ENCODE results near the gene INO80C. TPM values are rescaled to one million over a fixed set of nuclear protein-coding genes. Genes with fewer than 3 reads are reported as not detected.

INO80C gene
- total RNA-seq, 5 donors from 2014 or later (not counting 1 experiment from before 2014, with no cell fraction given) = 19.3 to 29.5 (median 23.1) TPM

DNA sequence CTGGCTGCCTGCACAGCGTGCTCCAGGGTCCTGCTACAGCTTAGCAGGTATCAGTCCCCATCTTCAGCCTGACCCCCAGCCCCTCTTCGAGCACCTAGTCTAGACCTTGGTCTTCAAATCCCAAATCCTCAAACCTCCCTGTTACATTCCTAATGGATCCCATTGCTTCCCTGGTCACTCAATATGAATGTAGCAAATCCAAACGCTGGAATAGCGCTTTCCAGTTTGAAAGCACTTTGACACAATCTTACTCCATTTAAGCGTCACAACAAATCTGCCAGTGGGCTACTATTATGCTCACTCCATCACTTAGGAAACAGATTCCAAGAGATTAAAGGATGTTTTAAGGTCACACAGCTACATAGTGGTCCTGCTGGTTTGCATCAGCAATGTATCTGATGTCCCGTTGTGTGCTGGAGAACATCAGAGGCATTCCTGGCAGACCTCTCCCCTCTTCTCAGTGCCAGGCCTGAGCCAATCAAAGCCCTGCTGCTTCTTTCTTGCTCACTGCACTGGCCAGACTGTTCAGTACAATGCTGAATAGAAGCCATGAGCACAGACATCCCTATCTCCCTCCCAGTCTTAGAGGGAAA is 11.1 kb upstream of the INO80C start:
- ChIA-PET CTCF (no interaction called here), POLR2A (interaction anchor here in 1 of 2 donors (0.6 kb wide), 1 partner anchor 13 kb away, joined by 10 read pairs; no protein-coding TSS in a partner anchor)
- WGBS (ENCODE audit: insufficient coverage) = 83% methylated on average over 6 of the region's 6 CpGs
- no peak overlapping the region for H3K27ac ChIP-seq (ENCODE audit: low read length)
- H3K27me3 ChIP-seq (replicated peaks in 1 of 2; ENCODE audit: control insufficient read depth in 2 of 2, extremely low read depth in 1 of 2, insufficient read depth in 2 of 2, low read length in 1 of 2) = peaks cover 0 to 3% of the 10 kb centered on the region in 2 experiments
- Mint-ChIP-seq H3K4me3 (no peak overlapping the region), H3K36me3 (no peaks in the 10 kb centered on the region), H3K4me1 (peaks cover 0 to 1% (median 0%) of the 10 kb centered on the region in 3 donors), H3K9me3 (no peaks in the 10 kb centered on the region), H3K27me3 (peaks cover under 1 to 7% of the 10 kb centered on the region in 2 donors), H3K27ac (no peak overlapping the region)
- H3K36me3 ChIP-seq (ENCODE audit: control insufficient read depth in 2 of 2, extremely low read depth in 1 of 2, insufficient read depth in 1 of 2, low read length in 1 of 2) = no peaks in the 10 kb centered on the region
- no peak for DNase-seq
- H3K4me3 ChIP-seq (ENCODE audit: control insufficient read depth in 1 of 2, extremely low read depth in 1 of 2, low read length in 1 of 2) = no peak overlapping the region
- H3K9me3 ChIP-seq = no peaks in the 10 kb centered on the region
- H3K4me1 ChIP-seq (ENCODE audit: control insufficient read depth in 1 of 2, extremely low read depth in 1 of 2, insufficient read depth in 2 of 2, low read length in 2 of 2) = no peaks in the 10 kb centered on the region
- no peak for ATAC-seq (replicated peaks in 1 of 4)

DNA sequence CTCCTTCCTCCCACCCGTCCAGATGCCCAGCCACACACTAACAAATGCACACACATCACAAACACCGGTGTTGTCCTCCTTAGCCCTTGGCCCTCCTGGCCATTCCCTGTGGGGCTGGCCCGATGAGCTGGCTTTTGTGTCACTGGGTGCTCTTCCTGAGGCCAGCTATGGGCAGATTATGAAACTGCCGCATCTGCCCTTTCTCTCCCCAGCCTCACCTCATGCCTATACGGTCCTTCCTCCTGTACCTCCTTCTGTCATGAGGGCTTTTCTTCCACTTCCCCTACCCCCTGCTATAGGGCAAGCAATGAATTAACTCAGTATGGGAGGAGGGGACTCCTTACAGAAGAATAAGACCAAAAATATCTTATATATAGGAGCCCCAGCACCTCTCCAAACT is 10.3 kb upstream of the INO80C start:
- H3K27ac Mint-ChIP-seq = no peak overlapping the region
- 63% methylated on average over 2 of the region's 5 CpGs for WGBS (ENCODE audit: insufficient coverage)

DNA sequence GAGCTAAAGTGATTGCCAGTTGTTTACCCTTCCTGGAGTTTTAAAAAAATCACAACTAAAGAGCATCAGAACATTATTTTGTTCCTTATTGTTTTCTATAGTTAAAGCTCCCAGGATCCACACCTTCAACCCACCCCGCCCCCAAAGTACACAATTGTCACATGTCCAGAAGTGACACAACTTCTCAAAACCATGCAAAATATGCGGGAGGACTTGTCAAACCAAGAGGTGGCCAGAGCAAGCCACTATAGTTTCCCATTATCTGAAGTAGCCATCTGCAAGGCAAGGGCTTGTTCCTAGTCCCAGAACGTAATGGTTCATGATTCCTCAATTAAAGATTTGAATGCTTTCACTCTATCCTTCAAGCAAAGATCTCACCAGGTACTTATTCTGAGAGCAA is 9.9 kb upstream of the INO80C start:
- Mint-ChIP-seq H3K27ac (no peak overlapping the region), H3K4me3 (no peak overlapping the region), H3K27me3 (peaks cover 3 to 7% of the 10 kb centered on the region in 2 donors), H3K4me1 (peaks cover 0 to 1% (median 0%) of the 10 kb centered on the region in 3 donors), H3K36me3 (no peaks in the 10 kb centered on the region), H3K9me3 (no peaks in the 10 kb centered on the region)
- Histone ChIP-seq H3K27me3 (replicated peaks in 1 of 2; ENCODE audit: control insufficient read depth in 2 of 2, extremely low read depth in 1 of 2, insufficient read depth in 2 of 2, low read length in 1 of 2) (no peaks in the 10 kb centered on the region), H3K27ac (ENCODE audit: low read length) (no peak overlapping the region), H3K36me3 (ENCODE audit: control insufficient read depth in 2 of 2, extremely low read depth in 1 of 2, insufficient read depth in 1 of 2, low read length in 1 of 2) (no peaks in the 10 kb centered on the region), H3K4me1 (ENCODE audit: control insufficient read depth in 1 of 2, extremely low read depth in 1 of 2, insufficient read depth in 2 of 2, low read length in 2 of 2) (no peaks in the 10 kb centered on the region), H3K4me3 (ENCODE audit: control insufficient read depth in 1 of 2, extremely low read depth in 1 of 2, low read length in 1 of 2) (no peak overlapping the region), H3K9me3 (no peaks in the 10 kb centered on the region)
- WGBS (ENCODE audit: insufficient coverage) = 88% methylated on average over 3 of the region's 3 CpGs
- DNase-seq (no peak), ATAC-seq (replicated peaks in 1 of 4) (no peak)
- CTCF ChIA-PET = no interaction called here
- POLR2A ChIA-PET = no interaction called here

More for the DNA sequence above, 10.3 kb upstream of the INO80C start:
- no peaks in the 10 kb centered on the region for H3K4me1 ChIP-seq (ENCODE audit: control insufficient read depth in 1 of 2, extremely low read depth in 1 of 2, insufficient read depth in 2 of 2, low read length in 2 of 2)
- no peak overlapping the region for H3K4me3 Mint-ChIP-seq
- ChIA-PET CTCF (no interaction called here), POLR2A (no interaction called here)
- peaks cover 3 to 7% of the 10 kb centered on the region in 2 donors for H3K27me3 Mint-ChIP-seq
- H3K36me3 Mint-ChIP-seq = no peaks in the 10 kb centered on the region
- no peak overlapping the region for H3K4me3 ChIP-seq (ENCODE audit: control insufficient read depth in 1 of 2, extremely low read depth in 1 of 2, low read length in 1 of 2)
- H3K27me3 ChIP-seq (replicated peaks in 1 of 2; ENCODE audit: control insufficient read depth in 2 of 2, extremely low read depth in 1 of 2, insufficient read depth in 2 of 2, low read length in 1 of 2) = no peaks in the 10 kb centered on the region
- no peaks in the 10 kb centered on the region for H3K36me3 ChIP-seq (ENCODE audit: control insufficient read depth in 2 of 2, extremely low read depth in 1 of 2, insufficient read depth in 1 of 2, low read length in 1 of 2)
- H3K9me3 Mint-ChIP-seq = no peaks in the 10 kb centered on the region
- no peak for ATAC-seq (replicated peaks in 1 of 4)
- H3K9me3 ChIP-seq = no peaks in the 10 kb centered on the region
- no peak overlapping the region for H3K27ac ChIP-seq (ENCODE audit: low read length)
- DNase-seq = no peak
- H3K4me1 Mint-ChIP-seq = peaks cover 0 to 1% (median 0%) of the 10 kb centered on the region in 3 donors

DNA sequence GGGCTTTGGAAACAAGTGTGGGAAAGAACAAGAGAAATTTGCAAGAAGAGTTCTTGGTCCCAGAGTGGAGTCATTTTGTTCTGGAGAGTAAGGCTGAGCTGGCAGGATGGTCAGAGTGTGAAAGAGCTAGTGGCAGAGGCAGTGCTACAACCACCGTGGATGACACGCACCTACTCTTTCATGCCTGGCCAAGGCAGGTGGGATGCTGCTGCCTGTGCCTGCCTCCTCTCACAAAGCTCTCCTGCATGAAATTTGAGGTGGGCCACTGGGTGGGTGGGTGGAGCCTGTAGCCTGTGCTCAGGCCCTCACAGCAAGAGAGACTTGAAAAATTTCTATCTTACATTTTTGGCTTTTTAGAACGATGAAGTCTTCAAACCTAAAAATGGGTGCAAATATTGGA is 9.4 kb upstream of the INO80C start:
- ATAC-seq (replicated peaks in 1 of 4) (no peak), DNase-seq (no peak)
- Mint-ChIP-seq H3K27ac (no peak overlapping the region), H3K36me3 (no peaks in the 10 kb centered on the region), H3K9me3 (no peaks in the 10 kb centered on the region), H3K4me3 (no peak overlapping the region), H3K27me3 (peaks cover 3 to 7% of the 10 kb centered on the region in 2 donors), H3K4me1 (peaks cover 0 to 3% (median 0%) of the 10 kb centered on the region in 3 donors)
- WGBS (ENCODE audit: insufficient coverage) = 75% methylated on average over 2 of the region's 3 CpGs
- CTCF ChIA-PET = interaction anchor here in 1 of 2 donors (0.6 kb wide), 1 partner anchor 81 kb away, joined by 4 read pairs; no protein-coding TSS in a partner anchor
- Histone ChIP-seq H3K4me3 (ENCODE audit: control insufficient read depth in 1 of 2, extremely low read depth in 1 of 2, low read length in 1 of 2) (no peak overlapping the region), H3K27ac (ENCODE audit: low read length) (no peak overlapping the region), H3K9me3 (no peaks in the 10 kb centered on the region), H3K27me3 (replicated peaks in 1 of 2; ENCODE audit: control insufficient read depth in 2 of 2, extremely low read depth in 1 of 2, insufficient read depth in 2 of 2, low read length in 1 of 2) (no peaks in the 10 kb centered on the region), H3K4me1 (ENCODE audit: control insufficient read depth in 1 of 2, extremely low read depth in 1 of 2, insufficient read depth in 2 of 2, low read length in 2 of 2) (no peaks in the 10 kb centered on the region), H3K36me3 (ENCODE audit: control insufficient read depth in 2 of 2, extremely low read depth in 1 of 2, insufficient read depth in 1 of 2, low read length in 1 of 2) (no peaks in the 10 kb centered on the region)
- POLR2A ChIA-PET = interaction anchor here in 1 of 2 donors (0.6 kb wide), 1 partner anchor 26 kb away, joined by 4 read pairs; no protein-coding TSS in a partner anchor

DNA sequence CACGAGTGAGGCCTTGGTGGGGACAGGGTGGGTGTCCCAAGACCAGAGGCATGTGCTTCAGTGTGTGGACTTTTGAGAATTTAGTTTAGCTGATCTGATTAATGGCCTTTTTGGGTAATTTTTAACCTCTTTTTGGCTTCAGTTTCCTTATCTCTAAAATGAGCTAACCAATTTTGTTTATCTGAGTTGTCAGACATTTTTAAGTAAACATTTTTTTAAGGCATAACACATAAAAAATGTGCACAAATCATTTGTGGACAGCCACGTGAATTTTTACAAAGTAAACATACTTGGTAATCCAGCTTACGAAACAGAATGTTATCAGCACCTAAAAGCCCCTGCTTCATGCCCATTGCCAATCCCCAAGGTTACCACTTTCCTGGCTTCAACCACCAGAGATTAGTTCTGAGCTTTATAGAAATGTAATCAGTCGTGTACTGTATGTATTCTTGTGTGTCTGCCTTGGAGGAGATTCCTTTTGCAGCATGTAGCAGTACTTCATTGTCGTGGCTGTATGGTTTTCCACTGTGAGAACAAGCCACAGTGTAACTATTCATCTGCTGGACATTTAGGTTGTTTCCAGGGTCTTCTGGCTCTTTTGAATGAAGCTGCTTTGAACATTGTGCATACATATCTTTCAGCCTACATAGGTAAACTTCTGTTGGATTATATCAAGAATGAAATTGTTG is 8.4 kb upstream of the INO80C start:
- no peaks in the 10 kb centered on the region for H3K27me3 ChIP-seq (replicated peaks in 1 of 2; ENCODE audit: control insufficient read depth in 2 of 2, extremely low read depth in 1 of 2, insufficient read depth in 2 of 2, low read length in 1 of 2)
- H3K27ac ChIP-seq (ENCODE audit: low read length) = no peak overlapping the region
- H3K4me1 ChIP-seq (ENCODE audit: control insufficient read depth in 1 of 2, extremely low read depth in 1 of 2, insufficient read depth in 2 of 2, low read length in 2 of 2) = no peaks in the 10 kb centered on the region
- Mint-ChIP-seq H3K27ac (no peak overlapping the region), H3K9me3 (no peaks in the 10 kb centered on the region), H3K27me3 (peaks cover 3 to 7% of the 10 kb centered on the region in 2 donors), H3K4me1 (peaks cover 0 to 2% (median 0%) of the 10 kb centered on the region in 3 donors), H3K36me3 (no peaks in the 10 kb centered on the region), H3K4me3 (no peak overlapping the region)
- no peak for DNase-seq
- H3K4me3 ChIP-seq (ENCODE audit: control insufficient read depth in 1 of 2, extremely low read depth in 1 of 2, low read length in 1 of 2) = no peak overlapping the region
- ATAC-seq (replicated peaks in 1 of 4) = no peak
- ChIA-PET POLR2A (no interaction called here), CTCF (interaction anchor here in 1 of 2 donors (0.6 kb wide), 1 partner anchor 443 kb away, joined by 3 read pairs; no protein-coding TSS in a partner anchor)
- H3K9me3 ChIP-seq = no peaks in the 10 kb centered on the region
- WGBS (ENCODE audit: insufficient coverage) = 63% methylated on average over 2 of the region's 5 CpGs
- H3K36me3 ChIP-seq (ENCODE audit: control insufficient read depth in 2 of 2, extremely low read depth in 1 of 2, insufficient read depth in 1 of 2, low read length in 1 of 2) = no peaks in the 10 kb centered on the region

DNA sequence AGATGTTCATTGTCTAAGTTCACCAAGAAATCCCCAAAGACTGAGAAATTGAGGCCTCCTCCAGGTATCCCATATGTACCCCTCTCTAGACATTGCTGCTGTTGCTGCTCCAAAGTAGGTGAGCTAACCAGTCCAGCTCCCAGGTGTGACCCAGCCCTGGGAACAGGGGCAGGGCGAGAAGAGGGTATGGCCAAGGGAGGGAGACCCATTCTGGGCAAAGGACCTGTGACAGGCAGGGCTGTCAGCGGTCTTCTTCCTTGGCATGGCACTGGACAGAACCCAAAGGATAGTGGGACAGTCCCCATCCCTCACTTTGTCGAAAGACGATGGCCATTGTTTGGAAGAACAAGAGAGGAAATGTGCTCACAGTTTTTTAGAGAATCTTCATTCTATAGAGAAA is 7.2 kb upstream of the INO80C start:
- no peak overlapping the region for H3K4me3 Mint-ChIP-seq
- CTCF ChIA-PET = no interaction called here
- no peaks in the 10 kb centered on the region for H3K9me3 ChIP-seq
- H3K27me3 ChIP-seq (replicated peaks in 1 of 2; ENCODE audit: control insufficient read depth in 2 of 2, extremely low read depth in 1 of 2, insufficient read depth in 2 of 2, low read length in 1 of 2) = no peaks in the 10 kb centered on the region
- WGBS (ENCODE audit: insufficient coverage) = 40% methylated on average over 1 of the region's 4 CpGs
- H3K27ac ChIP-seq (ENCODE audit: low read length) = no peak overlapping the region
- no peak overlapping the region for H3K4me3 ChIP-seq (ENCODE audit: control insufficient read depth in 1 of 2, extremely low read depth in 1 of 2, low read length in 1 of 2)
- no peaks in the 10 kb centered on the region for H3K36me3 ChIP-seq (ENCODE audit: control insufficient read depth in 2 of 2, extremely low read depth in 1 of 2, insufficient read depth in 1 of 2, low read length in 1 of 2)
- no peaks in the 10 kb centered on the region for H3K4me1 ChIP-seq (ENCODE audit: control insufficient read depth in 1 of 2, extremely low read depth in 1 of 2, insufficient read depth in 2 of 2, low read length in 2 of 2)
- DNase-seq = no peak
- no peaks in the 10 kb centered on the region for H3K9me3 Mint-ChIP-seq
- ATAC-seq (replicated peaks in 1 of 4) = no peak
- no peaks in the 10 kb centered on the region for H3K36me3 Mint-ChIP-seq
- POLR2A ChIA-PET = no interaction called here
- no peak overlapping the region for H3K27ac Mint-ChIP-seq
- peaks cover 3 to 7% of the 10 kb centered on the region in 2 donors for H3K27me3 Mint-ChIP-seq
- peaks cover 0 to 2% (median 0%) of the 10 kb centered on the region in 3 donors for H3K4me1 Mint-ChIP-seq

Measured in T-cell (primary cell).